GM18868 (cell line): ENCODE measurements around the gene TMEM19.
A peak's percentile ranks its signal among the peaks of the same experiment; 100 is the strongest.

Experiments
- ATAC-seq: cut with Tn5 transposase; IDR thresholded peaks from one replicate; pipeline ENCODE4 v1.9.1; 2021; ENCODE audit warnings: mild to moderate bottlenecking, moderate library complexity; ENCODE audit not compliant: unreplicated experiment

The TMEM19 gene

GRCh38 chr12:71708658-71709057 is 22.8 kb downstream of the TMEM19 start:
- ATAC-seq, result no peak

DNA sequence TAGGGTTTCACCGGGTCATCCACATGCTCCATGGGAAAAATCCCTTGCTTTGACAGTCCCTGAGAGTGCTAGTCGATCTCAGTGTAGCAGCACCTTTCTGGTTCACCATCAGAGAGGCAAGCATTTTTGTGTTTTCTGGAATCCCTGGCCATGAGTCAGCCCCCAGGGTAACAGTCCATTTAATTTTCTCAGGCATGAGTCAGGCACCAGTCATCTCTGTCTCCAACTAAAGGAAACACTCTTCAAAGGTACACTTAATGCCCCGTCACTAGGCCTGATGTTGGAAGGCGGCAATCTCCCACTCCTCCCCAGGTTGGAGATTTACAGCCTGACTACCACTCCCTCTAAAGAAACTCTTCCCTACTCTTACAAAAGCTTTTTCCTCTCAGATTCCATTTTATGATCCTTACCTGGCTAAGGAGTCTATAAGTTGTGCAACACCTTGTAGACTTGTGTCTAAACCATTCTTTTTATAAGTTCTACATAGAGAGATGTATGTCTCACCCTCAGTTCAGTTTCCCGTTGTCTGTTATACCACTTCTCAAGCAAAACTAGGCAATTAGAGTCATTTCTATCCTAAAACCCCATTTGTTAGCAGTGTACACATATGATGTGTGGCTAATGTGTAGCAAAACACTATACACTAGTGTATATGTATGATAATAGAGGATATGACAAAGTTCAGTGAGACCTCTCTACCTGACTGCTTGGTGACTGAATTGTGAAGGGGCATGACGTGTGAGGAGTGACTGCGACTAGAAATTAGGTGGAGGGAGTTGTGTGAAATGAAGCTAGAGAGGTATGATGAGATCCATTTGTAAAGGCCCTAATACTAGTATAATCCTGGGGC is 24.6 kb downstream of the TMEM19 start:
- ATAC-seq, result no peak

DNA sequence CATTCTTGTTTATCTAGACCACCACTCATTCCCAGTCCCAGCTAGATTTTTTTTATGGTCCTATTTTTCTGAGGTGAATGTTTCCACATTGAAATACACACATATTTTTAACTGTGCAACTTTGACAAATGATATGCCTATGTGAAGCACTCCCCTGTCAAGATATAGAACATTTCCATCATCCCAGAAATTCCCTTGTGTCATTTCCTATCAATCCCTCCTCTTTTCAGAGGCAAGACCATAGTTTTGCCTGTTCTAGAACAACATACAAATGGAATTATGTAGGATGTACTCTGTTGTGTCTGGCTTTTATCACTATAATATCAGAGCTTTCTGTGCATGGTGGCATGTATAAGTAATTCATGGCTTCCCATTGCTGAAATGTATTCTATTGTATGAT is 32.7 kb downstream of the TMEM19 start:
- ATAC-seq, result no peak

DNA sequence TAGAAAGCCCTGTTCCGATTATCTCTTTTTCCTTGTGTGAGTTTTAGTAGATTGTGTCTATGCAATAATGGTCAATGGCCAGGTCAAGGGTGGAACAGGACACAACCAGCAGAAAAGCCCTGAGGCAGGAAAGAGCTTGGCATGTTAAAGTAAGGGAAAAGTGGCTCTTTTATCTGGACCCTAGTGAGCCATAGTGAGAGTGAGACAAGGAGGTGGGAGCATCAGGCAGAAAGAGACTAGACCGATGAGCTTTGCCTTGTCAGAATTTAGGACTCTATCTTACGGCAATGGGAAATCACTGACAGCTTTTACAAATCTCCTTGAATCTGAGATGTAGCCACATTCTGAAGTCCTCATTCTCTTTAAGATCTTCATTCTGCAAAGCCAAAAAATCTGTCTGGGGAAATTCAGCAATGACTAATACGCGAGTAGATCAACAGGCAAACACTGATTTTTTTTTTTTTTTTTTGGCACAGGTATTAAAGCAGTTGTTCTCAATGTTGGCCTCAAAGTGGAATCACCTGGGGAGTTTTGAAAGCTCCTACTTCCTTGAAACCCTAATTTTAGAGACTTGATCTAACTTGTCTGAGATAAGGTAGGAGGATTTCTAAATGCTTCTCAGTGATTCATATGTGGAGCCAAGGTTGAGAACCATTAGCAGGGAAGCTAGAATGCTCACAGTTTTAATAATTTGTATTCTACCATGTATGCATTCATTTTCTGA is 33.9 kb downstream of the TMEM19 start:
- ATAC-seq, result no peak

- no peak for ATAC-seq
Measured at GRCh38 chr12:71721783-71722505, 36.1 kb downstream of the TMEM19 start.

- no peak for ATAC-seq
Measured at GRCh38 chr12:71725011-71725410, 39.1 kb downstream of the TMEM19 start.

DNA sequence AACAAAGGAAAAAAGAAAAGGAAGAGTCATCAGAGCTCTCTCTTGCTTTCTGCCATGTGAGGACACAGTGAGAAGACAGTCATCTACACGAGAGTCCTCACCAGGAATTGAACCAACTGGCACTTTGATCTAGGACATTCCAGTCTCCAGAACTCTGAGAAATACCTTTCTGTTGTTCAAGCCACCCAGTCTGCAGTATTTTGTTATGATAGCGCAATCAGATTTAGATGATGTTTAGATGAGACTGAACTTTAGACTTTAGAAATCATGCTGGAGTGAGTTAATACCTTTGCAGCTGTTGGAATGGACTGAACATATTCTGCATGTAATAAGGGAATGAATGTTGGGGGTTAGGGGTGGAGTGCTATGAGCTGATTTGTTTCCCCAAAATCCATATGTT is 40.7 kb downstream of the TMEM19 start:
- ATAC-seq, result no peak

DNA sequence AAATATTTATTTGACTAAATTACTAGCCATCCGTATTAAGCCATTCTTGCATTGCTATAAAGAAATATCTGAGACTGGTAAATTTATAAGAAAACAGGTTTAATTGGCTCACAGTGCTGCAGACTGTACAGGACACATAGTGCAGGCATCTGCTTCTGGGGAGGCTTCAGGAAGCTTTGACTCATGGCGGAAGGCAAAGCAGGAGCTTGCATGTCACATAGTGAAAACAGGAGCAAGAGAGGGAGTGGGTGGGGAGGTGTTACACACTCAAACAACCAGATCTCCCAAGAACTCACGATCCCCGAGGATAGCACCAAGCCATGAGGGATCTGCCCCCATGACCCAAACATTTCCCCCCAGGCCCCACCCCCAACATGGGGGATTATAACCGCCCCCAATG is 42.1 kb downstream of the TMEM19 start:
- ATAC-seq, result no peak

GRCh38 chr12:71730936-71731335 is 45.1 kb downstream of the TMEM19 start:
- no peak for ATAC-seq

- ATAC-seq, result no peak
Measured at GRCh38 chr12:71731439-71732356, 45.8 kb downstream of the TMEM19 start.

DNA sequence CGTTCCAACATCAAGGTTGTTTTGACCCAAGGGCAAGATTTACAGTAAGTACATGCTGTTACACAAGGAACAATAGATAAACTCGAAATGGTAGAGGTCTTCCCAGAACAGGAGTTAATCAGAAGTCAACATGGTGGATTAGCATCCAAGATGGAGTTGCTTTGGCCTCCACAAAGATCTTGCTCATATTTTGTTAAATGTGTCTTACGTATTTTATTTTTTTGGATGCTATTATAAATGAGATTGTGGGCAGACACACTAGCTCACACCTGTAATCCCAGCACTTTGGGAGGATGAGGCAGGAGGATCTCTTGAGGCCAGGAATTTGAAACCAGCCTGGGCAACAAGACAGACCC is 46.5 kb downstream of the TMEM19 start:
- no peak for ATAC-seq

- no peak for ATAC-seq
Measured at GRCh38 chr12:71737197-71737596, 51.3 kb downstream of the TMEM19 start.

GRCh38 chr12:71742998-71743397 is 57.1 kb downstream of the TMEM19 start:
- no peak for ATAC-seq

DNA sequence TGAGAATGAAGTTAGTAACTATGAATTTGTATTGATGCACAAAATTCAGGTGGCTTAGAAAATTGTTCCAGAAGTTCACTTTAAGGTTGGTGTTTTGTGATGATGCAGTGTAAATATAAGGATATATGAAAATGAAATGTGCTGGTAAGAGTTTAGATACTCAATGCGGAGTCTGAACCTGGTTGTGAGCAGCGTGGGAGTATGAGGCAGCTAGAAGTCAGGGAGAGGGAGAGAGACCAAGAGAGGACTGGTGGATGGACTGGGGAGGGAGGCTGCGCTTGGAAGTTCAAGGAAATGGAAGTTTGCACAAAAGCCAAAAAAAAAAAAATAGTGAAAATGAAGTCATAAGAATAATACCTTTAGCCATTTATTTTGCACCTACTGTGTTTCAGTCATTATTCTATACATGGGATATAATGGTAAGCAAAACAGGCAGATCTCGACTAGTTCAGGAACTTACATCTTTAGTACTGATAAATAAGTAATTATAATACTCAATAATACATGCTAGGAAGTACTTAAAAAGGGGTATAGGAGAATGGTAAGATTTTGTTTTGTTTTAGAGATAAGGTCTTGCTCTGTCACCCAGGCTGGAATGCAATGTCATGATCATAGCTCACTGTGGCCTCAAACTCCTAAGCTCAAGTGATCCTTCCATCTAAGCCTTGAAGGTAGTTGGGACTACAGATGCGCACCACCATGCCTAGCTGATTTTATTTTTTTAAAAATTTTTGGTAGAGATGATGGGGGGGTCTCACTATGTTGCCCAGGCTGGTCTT is 58.8 kb downstream of the TMEM19 start:
- ATAC-seq, result no peak

DNA sequence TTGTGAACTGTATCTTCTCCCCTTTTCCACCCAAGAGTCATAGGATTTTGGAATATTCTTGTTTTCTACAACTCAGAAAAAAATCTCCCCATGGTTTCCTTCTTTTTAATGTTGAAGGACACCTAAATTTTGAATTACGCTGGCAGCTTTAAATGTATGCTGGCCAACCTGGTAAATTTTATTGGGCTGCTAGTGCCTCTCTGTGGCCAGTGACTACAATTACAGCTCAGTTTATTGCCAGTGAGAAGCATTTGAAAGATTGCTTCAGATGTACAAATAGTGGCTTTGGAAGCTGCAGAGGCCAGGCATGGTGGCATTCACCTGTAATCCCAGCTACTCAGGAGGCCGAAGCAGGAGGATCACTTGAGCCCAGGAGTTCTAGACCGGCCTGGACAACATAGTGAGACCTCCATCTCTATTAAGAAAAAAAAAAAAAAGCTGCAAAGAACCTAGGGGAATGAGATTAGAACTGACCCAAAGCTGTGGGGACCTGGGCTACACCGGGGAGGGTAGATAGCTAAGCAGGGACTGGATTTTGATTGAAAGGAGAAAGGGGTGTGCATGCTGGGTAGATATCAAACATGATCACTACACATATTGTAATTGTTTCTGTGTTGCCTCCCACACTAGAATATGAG is 61.2 kb downstream of the TMEM19 start:
- peak; percentile 96 for ATAC-seq

- no peak for ATAC-seq
Measured at GRCh38 chr12:71748081-71748850, 62.4 kb downstream of the TMEM19 start.

DNA sequence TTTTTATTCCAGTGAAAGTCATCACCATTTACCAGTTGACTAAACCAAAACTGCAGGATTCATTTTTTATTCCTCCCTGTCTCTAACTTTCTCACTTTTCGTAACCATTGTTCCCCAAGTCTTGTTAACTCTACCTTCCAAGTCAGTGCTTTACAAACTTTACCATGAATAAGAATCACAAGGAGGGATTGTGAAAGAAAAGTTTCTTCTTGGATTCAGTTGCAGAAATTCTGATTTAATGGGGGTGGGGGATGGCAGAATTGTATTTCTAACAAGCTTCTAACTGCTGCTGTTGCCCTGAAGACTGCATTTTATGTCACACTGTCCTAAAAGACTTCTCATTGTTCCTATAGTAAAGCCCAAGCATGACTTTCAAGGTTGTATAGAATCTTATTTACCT is 63.8 kb downstream of the TMEM19 start:
- no peak for ATAC-seq

DNA sequence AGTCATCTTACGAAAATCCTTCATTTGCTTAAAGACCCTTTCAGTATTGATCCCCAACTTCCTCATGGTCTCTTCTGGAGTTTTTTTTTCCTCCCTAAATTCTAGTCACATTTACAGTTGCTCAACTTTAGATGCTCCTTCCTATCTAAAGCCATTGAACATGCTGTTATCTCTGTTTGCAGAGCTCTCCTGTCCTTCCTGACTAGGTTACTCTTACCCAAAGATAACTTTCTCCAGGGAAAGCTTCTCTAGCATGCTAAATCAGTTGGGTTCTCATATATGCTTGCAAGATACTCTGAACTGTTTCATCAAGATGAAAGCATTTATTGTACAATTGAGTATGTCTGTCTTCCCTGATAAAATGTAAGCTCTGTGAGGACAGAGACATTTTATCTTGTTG is 67.0 kb downstream of the TMEM19 start:
- no peak for ATAC-seq
